GM18951 (cell line): ENCODE results near the gene YPEL2.

ENCODE experiments used
- POLR2A ChIP-seq: IDR thresholded peaks from 4 replicates; pipeline ENCODE4 v1.6.1; 2011; ENCODE audit warnings: mild to moderate bottlenecking; ENCODE audit not compliant: insufficient read length, insufficient read depth; ENCODE audit errors: extremely low read depth
- in situ Hi-C: fragments of 300-500 bp; cut with MboI; formaldehyde crosslinking; loops from one replicate; pipeline ENCODE4 v1.12.0; 2022; ENCODE audit warnings: low sequenced_read_pairs, mixed read lengths, inconsistent platforms; ENCODE audit not compliant: unreplicated experiment

The YPEL2 gene

DNA sequence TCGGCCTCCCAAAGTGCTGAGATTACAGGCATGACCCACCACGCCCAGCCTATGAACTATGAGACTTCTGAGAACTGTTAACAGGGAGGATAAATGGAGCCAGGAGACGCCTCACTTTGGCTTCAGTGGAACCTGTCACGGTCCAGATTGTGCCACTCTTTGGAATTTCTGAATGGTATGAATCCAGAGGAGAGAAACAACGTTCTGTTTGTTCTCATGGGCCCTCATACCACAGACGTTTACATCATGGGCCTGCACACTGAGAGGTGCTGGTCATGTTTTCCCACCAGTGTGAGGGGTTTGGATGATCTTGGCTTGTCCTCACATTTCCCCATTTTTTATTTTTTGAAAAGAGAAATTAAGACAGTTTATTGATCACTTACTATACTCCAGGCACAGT is 90.3 kb downstream of the YPEL2 start:
- TF ChIP-seq POLR2A = no peak
- in situ Hi-C loops = no loop called here

DNA sequence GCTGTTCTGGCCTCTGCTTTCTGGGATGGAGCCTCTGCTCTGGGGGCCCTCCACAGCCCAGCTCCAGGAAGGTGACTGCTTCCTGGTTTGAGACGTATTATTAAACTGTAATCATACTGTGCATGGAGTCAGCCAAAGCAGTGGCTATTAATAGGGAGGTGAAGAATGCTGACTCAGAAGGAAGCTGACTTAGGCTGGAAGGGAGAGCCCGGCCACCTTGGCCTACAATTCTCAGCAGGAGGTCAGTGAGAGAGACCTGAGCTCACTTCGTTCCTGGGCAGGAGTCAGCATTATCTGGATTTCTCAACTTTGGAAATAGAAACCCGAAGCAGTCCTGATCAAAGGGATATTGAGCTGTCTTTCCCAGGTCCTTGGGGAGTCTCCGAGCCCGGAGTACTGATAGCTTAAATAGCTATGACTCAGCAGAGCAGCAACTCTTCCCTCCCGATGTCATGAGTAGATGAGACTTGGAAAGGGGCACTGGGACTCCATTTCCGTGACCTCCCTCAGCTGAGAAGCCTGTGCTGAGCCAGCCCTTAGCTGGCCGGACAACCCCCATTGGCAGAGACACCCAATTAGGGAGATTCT is 91.8 kb downstream of the YPEL2 start:
- no peak for TF ChIP-seq POLR2A
- in situ Hi-C loops = no loop called here

DNA sequence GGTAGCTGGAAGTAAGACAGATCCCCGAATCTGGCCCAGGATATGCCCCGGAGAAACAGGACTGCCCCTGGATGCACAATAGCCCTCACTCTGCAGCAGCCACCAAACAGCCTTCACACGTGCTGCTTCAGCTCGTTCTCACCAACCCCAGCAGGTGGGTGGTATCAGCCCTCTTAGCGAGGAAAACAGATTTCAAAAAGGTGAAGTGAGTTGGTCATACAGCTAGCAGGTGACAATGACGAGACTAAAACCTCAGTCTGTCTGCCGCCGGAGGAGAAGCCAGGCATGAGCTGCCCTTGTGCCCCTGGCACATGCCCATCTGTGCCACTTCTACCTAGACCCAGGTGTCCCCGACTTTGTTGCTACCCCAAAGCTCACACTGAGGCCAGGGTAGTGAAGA is 92.4 kb downstream of the YPEL2 start:
- TF ChIP-seq POLR2A = no peak
- in situ Hi-C loops = no loop called here

DNA sequence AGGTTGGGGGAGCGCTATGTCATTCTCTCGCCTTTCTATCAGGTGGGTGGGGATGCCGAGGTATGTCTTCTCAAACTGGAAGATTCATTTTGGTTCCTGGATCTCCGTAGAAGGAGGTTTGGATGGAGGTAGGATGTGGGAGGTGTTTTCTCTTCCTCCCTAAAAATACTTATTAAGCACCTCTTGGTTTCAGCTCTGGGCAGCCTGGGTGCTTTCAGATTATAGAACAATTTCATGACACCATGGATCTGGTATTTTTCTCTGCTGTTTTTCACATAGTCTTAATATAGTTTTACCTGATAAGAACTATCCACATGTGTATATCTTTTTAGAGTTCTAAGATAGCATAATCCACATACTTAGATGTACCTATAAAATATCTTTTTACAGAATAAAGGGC is 92.9 kb downstream of the YPEL2 start:
- in situ Hi-C loops = no loop called here
- no peak for TF ChIP-seq POLR2A

DNA sequence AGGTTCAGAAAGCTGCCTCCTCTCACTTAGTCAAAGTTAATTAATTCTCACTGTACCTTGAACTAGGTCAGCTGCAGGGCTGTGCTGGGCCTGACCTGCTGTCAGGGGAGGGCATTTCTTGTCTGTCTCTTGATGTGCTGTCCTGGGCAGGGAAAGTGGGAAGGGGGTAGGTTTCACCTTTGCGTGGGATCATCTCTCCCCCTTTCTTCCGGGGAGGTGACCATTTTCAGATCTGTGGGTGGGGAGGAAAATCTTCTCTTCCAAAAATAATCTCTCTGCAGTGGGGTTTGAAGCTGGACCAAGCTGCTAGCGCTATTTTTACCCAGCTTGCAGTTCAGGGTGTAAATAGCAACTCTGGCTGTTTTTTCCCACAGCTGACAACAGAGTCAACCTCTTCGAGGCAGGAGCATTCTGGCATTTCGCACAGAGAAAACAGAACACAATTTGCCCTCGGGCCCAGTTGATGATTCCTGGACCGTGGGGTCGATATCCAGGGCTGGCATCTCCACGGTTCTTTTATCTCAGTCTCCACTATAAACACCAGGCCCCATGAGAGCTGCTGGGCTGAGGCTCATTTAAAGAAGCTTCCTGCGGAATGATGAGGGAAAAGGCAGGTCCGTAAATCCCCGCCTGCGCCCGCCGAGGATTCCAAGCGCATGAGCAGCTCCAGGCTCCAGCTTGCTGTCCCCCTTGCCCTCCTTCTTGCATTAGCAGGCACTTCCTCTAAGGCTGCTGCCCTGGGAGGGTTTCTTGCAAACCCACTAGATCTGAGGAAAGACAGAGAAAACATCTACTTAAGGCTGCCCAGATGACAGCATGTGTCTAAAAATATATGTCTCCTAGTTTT is 93.9 kb downstream of the YPEL2 start:
- in situ Hi-C loops = no loop called here
- no peak for TF ChIP-seq POLR2A

DNA sequence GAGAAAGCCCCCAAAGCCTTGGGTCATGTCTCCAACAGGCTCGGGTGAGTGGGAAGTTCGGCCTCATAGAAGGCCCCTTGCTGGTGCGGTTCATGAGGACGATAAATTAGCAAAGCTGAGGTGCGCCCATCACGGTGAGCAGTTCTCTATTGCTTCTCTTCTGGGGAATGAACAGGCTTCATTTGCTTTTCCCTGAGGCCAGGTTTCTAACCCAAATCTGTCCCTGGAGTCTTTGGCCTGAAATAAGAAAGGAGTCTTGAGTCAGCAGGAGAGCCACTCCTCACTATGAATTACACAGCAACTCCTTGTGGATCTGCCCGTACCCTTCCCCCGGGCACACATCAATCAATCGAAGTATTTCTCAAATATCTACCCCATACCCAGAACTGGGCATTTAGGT is 94.6 kb downstream of the YPEL2 start:
- in situ Hi-C loops = no loop called here
- TF ChIP-seq POLR2A = no peak

DNA sequence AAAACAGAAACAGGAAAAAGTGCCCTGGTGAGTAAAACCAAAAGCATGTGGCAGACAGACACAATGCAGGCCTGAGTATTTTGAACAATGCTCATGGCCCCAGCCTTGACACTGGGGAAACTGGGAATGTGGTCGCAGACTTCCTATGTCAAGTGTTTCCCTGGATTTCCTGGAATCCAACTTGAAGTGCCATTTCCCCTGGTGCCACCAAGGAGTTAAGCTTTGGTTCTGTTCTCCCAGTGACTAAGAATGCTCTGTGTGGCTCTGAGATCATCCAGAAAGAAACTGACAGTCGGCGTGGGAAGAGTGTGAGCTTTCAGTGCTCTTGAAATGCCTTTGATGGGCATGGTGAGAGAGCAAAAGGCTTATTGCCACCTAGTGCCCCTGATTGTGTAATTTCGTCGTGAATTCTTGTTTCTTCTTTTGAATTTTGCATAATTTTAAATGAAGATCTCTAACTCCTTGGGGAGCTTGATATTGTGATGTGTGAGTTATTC is 96.0 kb downstream of the YPEL2 start:
- no peak for TF ChIP-seq POLR2A
- in situ Hi-C loops = no loop called here

DNA sequence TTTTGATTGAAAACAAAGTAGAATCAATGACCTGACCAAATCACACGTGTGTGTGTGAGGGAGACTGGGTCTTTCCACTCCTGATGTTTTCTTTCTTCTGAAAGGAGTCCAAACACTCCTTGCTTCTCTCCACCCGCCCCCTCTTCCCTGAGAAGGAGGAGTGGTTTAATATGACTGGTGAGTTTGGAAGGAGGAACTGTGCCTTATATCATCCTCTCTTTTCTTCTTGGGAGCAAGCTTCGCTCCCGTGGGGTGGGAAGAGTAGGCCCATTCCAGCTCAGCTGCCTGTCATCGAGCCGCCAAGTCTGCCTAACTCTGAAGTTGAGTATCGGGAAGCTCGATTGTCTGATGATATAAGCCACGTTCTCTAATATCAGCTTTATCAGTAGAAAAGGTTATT is 96.5 kb downstream of the YPEL2 start:
- in situ Hi-C loops = no loop called here
- TF ChIP-seq POLR2A = no peak

DNA sequence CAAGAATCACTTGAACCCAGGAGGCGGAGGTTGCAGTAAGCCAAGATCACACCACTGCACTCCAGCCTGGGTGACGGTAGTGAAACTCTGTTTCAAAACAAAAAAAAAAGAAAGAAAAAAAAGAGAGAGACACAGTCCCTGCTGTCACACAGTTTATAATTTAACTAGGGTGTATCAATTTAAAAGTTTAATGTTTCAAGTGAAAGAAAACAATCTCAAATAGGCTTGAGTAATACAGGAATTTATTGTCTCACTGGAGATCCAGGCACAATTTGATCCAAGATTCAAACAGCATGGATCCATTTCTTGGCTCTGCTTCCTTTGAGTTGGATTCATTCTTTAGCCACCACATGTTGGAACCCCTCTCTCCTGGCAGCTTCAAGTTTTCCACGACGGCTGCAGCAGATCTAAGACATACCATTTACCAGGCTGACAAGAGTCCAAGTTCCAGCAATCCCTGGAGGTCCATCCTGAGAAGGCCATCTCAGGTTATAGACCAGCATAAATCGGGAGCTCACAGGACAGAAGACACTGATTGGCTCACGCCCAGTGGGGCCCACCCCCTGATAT is 97.5 kb downstream of the YPEL2 start:
- in situ Hi-C loops = no loop called here
- TF ChIP-seq POLR2A = no peak

DNA sequence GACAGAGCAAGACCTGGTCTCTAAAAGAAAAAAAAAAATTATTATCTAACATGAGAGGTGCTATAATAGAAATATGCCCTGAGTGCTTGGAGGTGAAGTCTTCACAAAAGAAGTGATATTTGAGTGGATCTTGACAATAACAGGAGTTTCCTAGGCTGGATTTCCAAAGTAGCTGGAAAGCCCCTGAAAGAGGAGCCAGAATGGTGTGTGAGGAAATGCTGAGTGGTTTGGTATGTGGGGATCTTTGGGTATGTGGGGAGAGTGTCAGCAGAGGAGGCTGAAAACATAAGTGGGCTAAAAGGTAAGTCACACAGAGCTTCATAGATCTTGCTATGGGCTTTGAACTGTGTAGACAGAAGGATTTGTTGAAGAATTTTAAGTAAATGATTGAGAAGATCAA is 100.1 kb downstream of the YPEL2 start:
- TF ChIP-seq POLR2A = no peak
- in situ Hi-C loops = no loop called here

DNA sequence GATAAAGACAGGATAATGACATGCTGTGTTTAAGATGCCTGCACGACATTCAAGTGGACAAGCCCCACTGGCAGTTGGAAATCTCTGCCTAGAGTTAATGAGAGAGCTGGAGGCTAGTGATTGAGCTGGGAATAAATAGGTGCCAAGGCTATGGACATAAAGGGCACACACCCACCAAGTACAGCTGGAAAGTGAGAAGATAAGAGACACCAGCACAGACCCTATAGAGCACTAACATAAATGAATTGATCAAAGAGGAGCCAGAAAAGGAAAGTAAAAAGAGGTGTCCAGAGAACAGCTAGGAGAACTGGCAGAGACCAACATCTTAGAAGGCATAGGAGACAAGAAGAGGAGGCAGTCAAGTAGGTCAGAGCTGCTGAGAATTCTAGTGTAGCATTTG is 101.2 kb downstream of the YPEL2 start:
- in situ Hi-C loops = no loop called here

DNA sequence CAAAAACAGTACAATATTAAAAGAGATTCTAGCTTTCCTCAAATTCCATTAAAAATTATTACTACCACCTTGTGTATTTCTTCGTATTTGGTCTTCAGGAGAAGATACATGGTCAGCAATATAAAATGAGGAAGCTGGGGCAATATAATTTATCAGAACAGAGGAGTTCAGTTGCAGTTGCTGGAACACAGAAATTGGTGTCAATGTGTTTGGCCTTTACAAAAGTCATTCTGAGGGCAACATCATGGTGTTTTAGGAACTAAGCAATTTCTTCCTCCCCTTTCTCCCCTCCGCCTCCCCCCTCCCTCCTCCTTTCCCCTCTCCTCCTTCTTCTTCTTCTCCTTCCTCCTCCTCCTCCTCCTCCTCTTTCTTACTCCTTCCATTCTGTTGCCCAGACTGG is 102.1 kb downstream of the YPEL2 start:
- in situ Hi-C loops = no loop called here
- TF ChIP-seq POLR2A = no peak

More for the DNA sequence above, 101.2 kb downstream of the YPEL2 start:
- TF ChIP-seq POLR2A = no peak

DNA sequence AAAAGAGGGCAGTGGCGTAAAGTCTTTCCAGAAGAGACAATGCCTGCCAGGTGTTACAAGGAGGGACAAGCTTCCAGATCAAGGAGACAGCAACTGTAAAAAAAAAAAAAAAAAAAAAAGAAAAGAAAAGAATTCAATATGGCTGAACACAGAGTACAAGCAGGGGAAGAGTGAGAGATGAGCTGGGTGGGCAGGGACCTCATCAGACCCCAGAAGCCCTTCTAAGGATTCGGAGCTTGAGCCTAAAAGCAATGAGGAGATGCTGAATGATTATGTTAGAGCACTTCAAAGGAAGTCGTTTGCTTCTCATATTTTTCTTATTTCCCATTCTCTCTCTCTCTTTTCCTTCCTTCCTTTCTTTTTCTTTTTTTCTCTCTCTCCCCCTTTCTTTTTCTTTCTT is 103.0 kb downstream of the YPEL2 start:
- in situ Hi-C loops = no loop called here
- TF ChIP-seq POLR2A = no peak

DNA sequence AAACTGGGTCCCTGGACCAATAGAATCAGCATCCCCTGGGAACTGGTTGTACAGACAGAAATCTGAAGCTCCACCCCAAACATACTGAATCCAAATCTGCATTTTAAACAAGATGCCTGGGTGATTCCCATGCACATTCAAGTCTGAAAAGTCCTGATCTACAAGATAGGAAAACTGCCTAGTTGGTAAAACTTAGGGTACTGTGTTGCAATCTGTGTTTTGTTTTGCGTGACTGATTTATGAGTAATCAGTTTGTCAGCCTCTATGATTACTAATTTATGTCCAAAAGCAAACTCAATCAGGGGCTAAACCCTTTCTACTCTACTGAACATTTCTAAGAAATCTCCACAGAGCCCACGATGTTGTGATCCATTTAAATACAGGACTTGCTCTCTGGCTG is 103.8 kb downstream of the YPEL2 start:
- TF ChIP-seq POLR2A = no peak
- in situ Hi-C loops = loop anchor here (5.0 kb wide), 1 partner anchor 108 kb away; no protein-coding TSS in a partner anchor

DNA sequence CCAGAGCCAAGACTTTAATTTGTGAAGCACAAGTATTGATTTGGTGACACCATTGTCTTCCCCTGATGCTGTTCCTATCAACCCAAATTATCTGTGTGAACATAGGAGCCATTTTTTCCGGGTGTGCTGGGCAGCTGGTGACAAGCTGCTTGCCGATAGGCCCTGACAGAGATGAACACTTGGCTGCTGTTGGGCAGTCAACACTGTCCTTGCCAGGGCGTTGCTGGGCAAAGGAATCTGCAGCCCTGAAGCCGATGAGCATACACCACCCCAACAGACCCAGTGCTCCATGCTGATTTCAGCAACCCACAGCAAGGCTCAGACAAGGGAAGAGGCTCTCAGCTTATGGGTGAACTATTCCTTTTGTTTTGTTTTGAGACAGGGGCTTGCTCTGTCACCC is 105.4 kb downstream of the YPEL2 start:
- no peak for TF ChIP-seq POLR2A
- in situ Hi-C loops = loop anchor here (5.0 kb wide), 1 partner anchor 110 kb away; no protein-coding TSS in a partner anchor
